RWPE2 (cell line): ENCODE data around the gene TMPRSS6.

Source experiments
- ATAC-seq: fragments of 200-7000 bp; cut with Tn5 transposase; 3 replicates; pipeline ENCODE4 v1.9.1; 2021; ENCODE audit warnings: low read depth
- DNase-seq: peaks from one replicate; pipeline ENCODE4 v3.0.0-alpha.2; 2020; ENCODE audit warnings: low spot score
- H3K27ac ChIP-seq: fragments of 450-650 bp; 2 replicates; pipeline ENCODE4 v1.5.1; 2017; ENCODE audit warnings: mild to moderate bottlenecking; ENCODE audit not compliant: poor library complexity, severe bottlenecking
- H3K27me3 ChIP-seq: fragments of 250-450 bp; sonication (Bioruptor Pico); 2 replicates; pipeline ENCODE4 v1.5.1; 2021; ENCODE audit warnings: mild to moderate bottlenecking, moderate library complexity; ENCODE audit not compliant: insufficient read depth, poor library complexity, severe bottlenecking
- H3K36me3 ChIP-seq: fragments of 250-450 bp; sonication (Bioruptor Pico); 2 replicates; pipeline ENCODE4 v1.5.1; 2020; ENCODE audit warnings: low read depth, mild to moderate bottlenecking, moderate library complexity
- H3K4me1 ChIP-seq: fragments of 250-450 bp; sonication (Bioruptor Pico); 2 replicates; pipeline ENCODE4 v1.5.1; 2021; ENCODE audit warnings: mild to moderate bottlenecking, moderate library complexity; ENCODE audit not compliant: insufficient read depth, poor library complexity, severe bottlenecking
- H3K4me3 ChIP-seq: fragments of 250-450 bp; sonication (Bioruptor Pico); 2 replicates; pipeline ENCODE4 v1.5.1; 2021; ENCODE audit warnings: mild to moderate bottlenecking, moderate library complexity; ENCODE audit not compliant: severe bottlenecking
- H3K9me3 ChIP-seq: fragments of 250-450 bp; sonication (Bioruptor Pico); 2 replicates; pipeline ENCODE4 v1.5.1; 2021; ENCODE audit warnings: mild to moderate bottlenecking, moderate library complexity; ENCODE audit not compliant: severe bottlenecking
- CTCF ChIP-seq: fragments of 450-650 bp; IDR thresholded peaks from one replicate; pipeline ENCODE4 v1.5.1; 2017; ENCODE audit warnings: mild to moderate bottlenecking, moderate library complexity; ENCODE audit not compliant: poor library complexity, severe bottlenecking

The TMPRSS6 gene

GRCh38 chr22:37140686-37141323, 31.3 kb upstream of the TMPRSS6 start:
- no peak for TF ChIP-seq CTCF
- ATAC-seq, result no peak

GRCh38 chr22:37139762-37140161, 30.2 kb upstream of the TMPRSS6 start:
- H3K4me1 ChIP-seq, result no peaks in the 10 kb centered on the region
- no peak for TF ChIP-seq CTCF

More at GRCh38 chr22:37140686-37141323, 31.3 kb upstream of the TMPRSS6 start:
- no peak overlapping the region for H3K4me3 ChIP-seq
- no peak for DNase-seq
- no peaks in the 10 kb centered on the region for H3K36me3 ChIP-seq
- H3K4me1 ChIP-seq, result no peaks in the 10 kb centered on the region
- H3K9me3 ChIP-seq, result no peaks in the 10 kb centered on the region
- H3K27me3 ChIP-seq, result no peaks in the 10 kb centered on the region
- H3K27ac ChIP-seq, result no peak overlapping the region

GRCh38 chr22:37138849-37139561, 29.5 kb upstream of the TMPRSS6 start:
- TF ChIP-seq CTCF, result no peak
- Histone ChIP-seq H3K36me3 (no peaks in the 10 kb centered on the region), H3K27me3 (no peaks in the 10 kb centered on the region), H3K4me3 (no peak overlapping the region), H3K9me3 (no peaks in the 10 kb centered on the region), H3K27ac (no peak overlapping the region), H3K4me1 (no peaks in the 10 kb centered on the region)
- DNase-seq (no peak), ATAC-seq (no peak)

More at GRCh38 chr22:37139762-37140161, 30.2 kb upstream of the TMPRSS6 start:
- no peak for DNase-seq
- Histone ChIP-seq H3K27me3 (no peaks in the 10 kb centered on the region), H3K4me3 (no peak overlapping the region), H3K36me3 (no peaks in the 10 kb centered on the region), H3K9me3 (no peaks in the 10 kb centered on the region), H3K27ac (no peak overlapping the region)
- no peak for ATAC-seq

GRCh38 chr22:37137903-37138665, 28.6 kb upstream of the TMPRSS6 start:
- H3K4me3 ChIP-seq, result no peak overlapping the region
- DNase-seq, result no peak
- no peaks in the 10 kb centered on the region for H3K4me1 ChIP-seq
- no peaks in the 10 kb centered on the region for H3K9me3 ChIP-seq
- no peak for ATAC-seq
- TF ChIP-seq CTCF, result no peak
- H3K27me3 ChIP-seq, result no peaks in the 10 kb centered on the region
- H3K36me3 ChIP-seq, result no peaks in the 10 kb centered on the region
- H3K27ac ChIP-seq, result no peak overlapping the region
